ENCODE measurements around the gene LDAF1. TPM values are rescaled to one million over a fixed set of nuclear protein-coding genes. Genes with fewer than 3 reads are reported as not detected.

The LDAF1 gene
- total RNA-seq, 4 donors from 2014 or later = 46.1 to 115 (median 84.5) TPM

DNA sequence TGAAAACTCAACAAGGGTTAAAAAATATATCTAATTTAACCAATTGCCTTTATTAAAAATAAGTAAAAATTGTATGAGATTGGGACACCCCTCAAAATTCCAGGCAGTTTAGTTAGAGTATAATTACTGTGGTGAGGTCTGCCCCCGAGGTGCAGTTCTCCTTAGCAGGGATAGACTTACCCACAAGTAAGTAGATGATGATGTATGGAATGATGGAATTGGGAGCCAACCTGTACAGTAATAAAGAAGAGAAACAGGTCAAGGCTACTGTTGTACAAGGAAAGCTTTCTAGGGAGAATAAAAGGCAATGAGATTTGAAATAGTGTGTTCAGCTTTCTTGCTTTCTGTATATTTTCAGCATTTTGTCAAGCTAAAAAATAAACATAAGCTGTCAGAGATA lies 1.8 kb downstream of the LDAF1 start:
- TF ChIP-seq, protein P1, sequence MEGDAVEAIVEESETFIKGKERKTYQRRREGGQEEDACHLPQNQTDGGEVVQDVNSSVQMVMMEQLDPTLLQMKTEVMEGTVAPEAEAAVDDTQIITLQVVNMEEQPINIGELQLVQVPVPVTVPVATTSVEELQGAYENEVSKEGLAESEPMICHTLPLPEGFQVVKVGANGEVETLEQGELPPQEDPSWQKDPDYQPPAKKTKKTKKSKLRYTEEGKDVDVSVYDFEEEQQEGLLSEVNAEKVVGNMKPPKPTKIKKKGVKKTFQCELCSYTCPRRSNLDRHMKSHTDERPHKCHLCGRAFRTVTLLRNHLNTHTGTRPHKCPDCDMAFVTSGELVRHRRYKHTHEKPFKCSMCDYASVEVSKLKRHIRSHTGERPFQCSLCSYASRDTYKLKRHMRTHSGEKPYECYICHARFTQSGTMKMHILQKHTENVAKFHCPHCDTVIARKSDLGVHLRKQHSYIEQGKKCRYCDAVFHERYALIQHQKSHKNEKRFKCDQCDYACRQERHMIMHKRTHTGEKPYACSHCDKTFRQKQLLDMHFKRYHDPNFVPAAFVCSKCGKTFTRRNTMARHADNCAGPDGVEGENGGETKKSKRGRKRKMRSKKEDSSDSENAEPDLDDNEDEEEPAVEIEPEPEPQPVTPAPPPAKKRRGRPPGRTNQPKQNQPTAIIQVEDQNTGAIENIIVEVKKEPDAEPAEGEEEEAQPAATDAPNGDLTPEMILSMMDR (IDR thresholded peaks at IDR 0.05; ENCODE audit: low read depth) = no peak

DNA sequence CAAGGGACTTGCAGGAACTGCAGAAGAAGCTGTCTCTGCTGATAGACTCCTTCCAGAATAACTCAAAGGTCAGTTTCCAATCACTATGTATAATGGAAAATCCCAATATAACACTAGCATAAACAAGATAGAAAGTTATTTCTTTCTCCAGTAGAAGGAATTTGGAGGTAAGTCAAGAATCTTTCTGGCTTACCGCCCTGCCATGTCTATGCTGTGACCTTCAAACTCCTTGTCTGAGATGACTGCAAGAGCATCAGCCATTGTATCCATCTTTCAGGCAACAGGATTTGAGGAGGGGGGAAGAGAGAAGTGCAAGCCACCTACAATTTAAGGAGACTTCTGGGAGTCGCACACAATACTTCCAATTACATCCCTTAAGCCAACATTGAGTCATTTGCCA lies 2.7 kb downstream of the LDAF1 start:
- TF ChIP-seq, protein P1 (IDR thresholded peaks at IDR 0.05; ENCODE audit: low read depth) = no peak

DNA sequence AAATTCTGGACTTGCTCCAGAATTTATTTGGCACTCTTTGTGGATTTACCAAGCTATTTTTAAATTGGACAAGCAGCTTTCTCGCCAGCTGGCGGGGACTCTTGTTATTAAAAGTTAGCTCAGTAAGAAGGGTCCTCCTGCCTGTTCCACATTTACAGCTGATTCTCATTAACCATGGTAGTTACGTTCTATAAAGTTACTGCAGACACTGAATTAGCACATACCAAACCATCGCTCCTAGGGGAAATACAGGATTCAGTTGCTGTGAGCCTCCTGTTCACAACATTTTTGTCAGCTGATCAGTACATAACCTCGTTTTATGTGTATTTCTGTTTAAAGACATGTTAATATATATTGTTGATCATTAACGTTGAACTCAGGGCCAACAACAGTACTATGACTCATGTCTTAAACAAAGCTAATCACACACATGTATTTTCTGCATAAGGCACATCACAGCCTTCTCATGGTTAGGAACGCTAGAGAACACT lies 4.2 kb downstream of the LDAF1 start:
- TF ChIP-seq, protein P1 (IDR thresholded peaks at IDR 0.05; ENCODE audit: low read depth) = no peak

DNA sequence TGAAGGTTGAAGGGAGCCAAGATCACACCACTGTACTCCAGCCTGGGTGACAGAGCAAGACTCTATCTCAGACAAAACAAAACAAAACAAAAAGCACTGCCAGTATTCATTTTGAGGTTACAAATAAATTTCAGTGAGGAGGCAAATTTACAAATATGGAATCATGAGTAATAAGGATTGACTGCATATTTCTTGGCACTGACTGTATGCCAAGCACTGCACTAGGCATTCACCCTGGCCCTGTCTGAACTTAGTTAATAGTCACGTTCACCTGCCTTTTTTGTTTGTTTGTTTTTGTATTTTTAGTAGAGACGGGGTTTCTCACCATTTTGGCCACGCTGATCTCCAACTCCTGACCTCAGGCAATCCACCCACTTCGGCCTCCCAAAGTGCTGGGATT lies 5.1 kb downstream of the LDAF1 start:
- TF ChIP-seq, protein P1 (IDR thresholded peaks at IDR 0.05; ENCODE audit: low read depth) = no peak

DNA sequence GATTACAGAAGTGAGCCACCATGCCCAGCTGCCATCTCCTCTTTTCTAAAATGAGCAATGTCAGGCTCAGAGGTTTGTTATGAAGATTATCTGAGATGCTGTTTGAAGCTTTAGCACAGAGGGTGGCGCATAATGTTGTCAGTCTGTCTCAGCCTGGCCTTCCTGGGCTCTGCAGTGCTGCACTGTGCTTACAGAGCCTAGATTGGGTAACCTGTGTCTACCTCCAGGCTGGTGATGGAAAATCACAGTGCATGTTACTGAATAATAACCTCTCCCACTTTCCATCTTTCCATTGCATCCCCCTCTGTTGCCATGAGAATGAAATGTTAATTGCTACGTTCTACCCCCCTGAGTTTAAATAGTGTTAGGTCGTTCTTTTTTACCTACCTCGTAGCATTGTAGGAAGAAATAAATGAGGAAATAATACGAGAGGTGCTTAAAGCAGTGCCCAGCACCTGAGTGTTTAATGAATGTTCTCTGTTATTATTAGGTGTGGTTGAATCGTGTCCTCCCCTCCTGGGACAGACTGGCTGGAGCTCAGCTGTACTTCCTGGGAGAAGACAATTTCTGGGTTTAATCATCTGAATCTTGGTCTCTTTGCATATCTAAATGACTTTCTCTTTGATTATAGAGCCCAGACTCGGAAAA lies 6.2 kb downstream of the LDAF1 start:
- TF ChIP-seq, protein P1 (IDR thresholded peaks at IDR 0.05; ENCODE audit: low read depth) = no peak

DNA sequence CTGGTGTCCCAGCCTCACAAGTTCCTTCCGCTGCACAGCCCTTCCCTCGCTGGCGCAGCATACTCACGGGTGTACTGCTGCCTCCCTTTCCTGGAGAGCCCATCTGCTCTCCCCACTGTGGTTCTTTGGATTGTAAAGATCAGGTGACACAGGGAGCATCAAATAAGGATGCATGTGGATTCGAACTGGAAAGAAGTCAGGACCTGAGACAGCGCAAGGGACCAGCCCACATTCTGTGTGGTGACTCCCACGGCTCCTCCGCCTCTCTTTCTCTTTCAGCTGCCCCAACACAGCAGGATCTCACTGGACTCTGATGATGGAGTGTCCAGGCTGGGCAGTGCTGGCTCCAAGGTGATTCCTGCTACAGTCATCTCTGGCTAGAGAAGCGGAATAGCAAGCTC lies 8.1 kb downstream of the LDAF1 start:
- TF ChIP-seq, protein P1 (IDR thresholded peaks at IDR 0.05; ENCODE audit: low read depth) = no peak

DNA sequence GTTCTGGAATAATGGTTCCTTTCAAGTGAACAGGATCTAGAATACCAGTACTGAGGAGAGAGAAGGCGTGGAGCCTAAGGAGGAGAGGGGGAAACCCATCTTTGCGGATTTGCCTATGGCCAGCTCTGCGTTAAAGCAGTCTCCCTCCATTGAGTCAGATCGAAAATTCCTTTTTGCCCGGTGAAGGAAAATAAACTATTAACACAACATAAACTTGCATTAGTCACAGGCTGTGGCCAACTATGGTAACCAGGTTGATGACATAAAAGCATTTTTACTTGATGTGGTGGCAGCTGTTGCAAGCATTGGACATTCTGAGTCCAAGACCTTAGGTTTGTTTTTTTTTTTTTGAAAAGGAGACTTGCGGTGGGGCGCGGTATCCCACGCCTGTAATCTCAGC lies 8.9 kb downstream of the LDAF1 start:
- TF ChIP-seq, protein P1 (IDR thresholded peaks at IDR 0.05; ENCODE audit: low read depth) = no peak

Data from subcutaneous adipose tissue (tissue), 4 donors.